T-helper 1 cell (primary cell): ENCODE data around the gene CSPG4.
A peak's percentile ranks its signal among the peaks of the same experiment; 100 is the strongest.
"Not testable (repeated sequence)": the region's sequence is repeated elsewhere in the genome, so short reads cannot be mapped to it uniquely, and the experiment has no call there.

Experiments used
- DNase-seq, 5 donors: peaks; one replicate each; pipeline ENCODE4 v3.0.0-alpha.2; 2012 to 2020

Gene CSPG4

GRCh38 chr15:75725006-75725718 lies 12.5 kb upstream of the CSPG4 start:
- no peak for DNase-seq

GRCh38 chr15:75723847-75724660 lies 11.4 kb upstream of the CSPG4 start:
- DNase-seq, result peak in 3 of 5 donors; percentile 23 to 39 (median 35)

- DNase-seq, result no peak
These were observed 10.7 kb upstream of the CSPG4 start for GRCh38 chr15:75723171-75723846.

GRCh38 chr15:75721923-75722870 lies 9.5 kb upstream of the CSPG4 start:
- no peak for DNase-seq

GRCh38 chr15:75721480-75721922 lies 8.9 kb upstream of the CSPG4 start:
- no peak for DNase-seq

GRCh38 chr15:75720787-75721479 lies 8.3 kb upstream of the CSPG4 start:
- DNase-seq, result no peak

- no peak for DNase-seq
These were observed 7.6 kb upstream of the CSPG4 start for GRCh38 chr15:75720297-75720696.

- no peak for DNase-seq
These were observed 5.7 kb upstream of the CSPG4 start for GRCh38 chr15:75718328-75718727.

- not testable (repeated sequence) for DNase-seq
These were observed 4.4 kb upstream of the CSPG4 start for GRCh38 chr15:75717001-75717400.

- DNase-seq, result not testable (repeated sequence)
These were observed 3.8 kb upstream of the CSPG4 start for GRCh38 chr15:75716249-75716950.

GRCh38 chr15:75715312-75715832 lies 2.7 kb upstream of the CSPG4 start:
- not testable (repeated sequence) for DNase-seq

- DNase-seq, result no peak
These were observed 1.5 kb upstream of the CSPG4 start for GRCh38 chr15:75714195-75714594.

GRCh38 chr15:75713338-75713895 lies 769 bp upstream of the CSPG4 start:
- DNase-seq, result no peak

GRCh38 chr15:75711495-75711894 lies 1.2 kb downstream of the CSPG4 start:
- DNase-seq, result not testable (repeated sequence)

GRCh38 chr15:75710874-75711273 lies 1.8 kb downstream of the CSPG4 start:
- DNase-seq, result not testable (repeated sequence)

GRCh38 chr15:75709458-75709857 lies 3.2 kb downstream of the CSPG4 start:
- not testable (repeated sequence) for DNase-seq

- no peak for DNase-seq
These were observed 6.0 kb downstream of the CSPG4 start for GRCh38 chr15:75706682-75706954.

- no peak for DNase-seq
These were observed 6.6 kb downstream of the CSPG4 start for GRCh38 chr15:75705854-75706681.

- not testable (repeated sequence) for DNase-seq
These were observed 7.3 kb downstream of the CSPG4 start for GRCh38 chr15:75705375-75705774.

GRCh38 chr15:75704618-75705017 lies 8.0 kb downstream of the CSPG4 start:
- no peak for DNase-seq
